Stimulated activated CD8-positive, alpha-beta memory T cell treated with anti-CD3 and anti-CD28 coated beads, Interleukin-15, amount 100 ng/mL, for 24 hours (primary cell): Measurements from ENCODE around the gene DIAPH2.
"Not testable (repeated sequence)": the region's sequence is repeated elsewhere in the genome, so short reads cannot be mapped to it uniquely, and the experiment has no call there.

ENCODE experiments used
- DNase-seq: peaks from one replicate; pipeline ENCODE4 v3.0.0-alpha.2; 2020; ENCODE audit warnings: low read depth

DIAPH2 gene

DNA sequence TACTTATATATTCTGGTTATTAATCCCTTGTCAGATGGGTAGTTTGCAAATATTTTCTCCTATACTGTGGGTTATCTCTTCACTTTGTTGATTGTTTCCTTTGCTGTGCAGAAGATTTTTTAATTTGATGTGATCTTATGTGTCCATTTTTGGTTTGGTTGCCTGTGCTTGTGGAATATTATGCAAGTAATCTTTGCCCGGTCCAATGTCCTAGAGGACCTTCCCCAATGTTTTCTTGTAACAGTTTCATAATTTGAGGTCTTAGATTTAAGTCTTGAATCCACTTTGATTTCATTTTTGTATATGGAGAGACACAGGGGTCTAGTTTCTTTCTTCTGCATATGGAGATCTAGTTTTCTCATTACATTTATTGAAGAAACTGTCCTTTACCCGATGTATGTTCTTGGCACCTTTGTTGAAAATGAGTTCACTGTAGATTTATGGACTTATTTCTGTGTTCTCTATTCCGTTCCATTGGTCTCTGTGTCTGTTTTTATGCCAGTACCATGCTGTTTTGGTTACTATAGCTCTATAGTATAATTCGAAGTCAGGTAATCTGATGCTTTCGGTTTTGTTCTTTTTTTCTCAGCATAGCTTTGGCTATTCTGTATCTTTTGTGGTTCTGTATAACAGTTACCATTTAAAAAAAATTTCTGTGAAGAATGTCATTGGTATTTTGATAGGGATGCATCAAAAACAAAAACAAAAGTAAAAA lies 34.7 kb downstream of the DIAPH2 start:
- DNase-seq = no peak

DNA sequence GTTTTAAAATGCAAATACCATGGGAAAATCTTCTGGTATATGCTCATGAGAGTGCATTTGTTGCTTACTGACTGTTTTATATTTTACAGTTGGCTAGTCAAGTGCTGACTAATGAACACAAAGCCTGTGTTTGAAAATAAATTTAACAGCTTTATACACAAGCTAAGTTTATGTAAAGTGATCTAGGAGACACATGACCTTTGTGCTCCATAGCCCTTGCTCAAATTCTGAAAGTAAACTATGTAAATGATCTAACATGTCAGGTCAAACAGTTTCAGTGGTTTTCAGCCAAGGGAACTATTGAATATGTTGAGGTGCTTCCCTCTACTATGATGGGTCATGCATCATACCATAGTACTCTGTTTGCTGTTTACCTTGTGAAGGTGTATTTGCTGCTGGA lies 36.7 kb downstream of the DIAPH2 start:
- no peak for DNase-seq

DNA sequence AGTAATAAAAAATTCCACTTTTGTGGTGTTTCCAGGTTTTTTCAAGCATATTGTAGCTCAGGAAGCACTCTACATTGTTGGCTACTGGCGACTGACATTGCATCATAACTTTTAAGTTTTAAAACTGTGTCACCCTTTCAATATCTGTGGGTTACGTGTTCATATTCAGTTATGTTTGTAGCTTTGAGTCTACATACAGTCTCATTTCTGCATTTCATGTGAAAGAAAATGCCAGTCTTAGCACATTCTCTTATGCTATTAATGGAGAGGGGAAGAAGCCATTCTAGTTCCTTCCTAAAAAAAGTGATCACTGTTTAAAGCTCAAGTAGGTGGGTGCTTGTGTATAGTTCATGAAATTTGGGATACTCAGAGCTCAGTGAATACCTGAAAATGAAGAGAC lies 38.1 kb downstream of the DIAPH2 start:
- no peak for DNase-seq

DNA sequence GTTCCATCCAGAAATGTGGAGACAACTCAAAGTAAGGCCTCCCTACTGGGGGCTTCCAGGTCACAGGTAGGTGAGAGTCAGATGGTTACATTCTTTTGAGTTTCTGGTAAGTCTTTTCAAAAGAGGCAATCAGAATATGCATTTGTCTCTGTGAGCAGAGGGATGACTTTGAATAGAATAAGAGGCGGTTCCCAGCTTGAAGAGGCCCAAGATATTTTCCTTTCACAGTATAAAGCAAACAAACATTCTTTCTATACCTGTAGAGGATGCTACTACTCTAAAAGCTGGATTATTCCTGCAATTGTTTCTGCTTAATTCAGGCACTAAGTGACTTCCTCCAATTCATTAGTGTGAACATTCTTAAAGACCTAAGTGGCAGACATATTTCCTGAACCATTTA lies 44.4 kb downstream of the DIAPH2 start:
- no peak for DNase-seq

DNA sequence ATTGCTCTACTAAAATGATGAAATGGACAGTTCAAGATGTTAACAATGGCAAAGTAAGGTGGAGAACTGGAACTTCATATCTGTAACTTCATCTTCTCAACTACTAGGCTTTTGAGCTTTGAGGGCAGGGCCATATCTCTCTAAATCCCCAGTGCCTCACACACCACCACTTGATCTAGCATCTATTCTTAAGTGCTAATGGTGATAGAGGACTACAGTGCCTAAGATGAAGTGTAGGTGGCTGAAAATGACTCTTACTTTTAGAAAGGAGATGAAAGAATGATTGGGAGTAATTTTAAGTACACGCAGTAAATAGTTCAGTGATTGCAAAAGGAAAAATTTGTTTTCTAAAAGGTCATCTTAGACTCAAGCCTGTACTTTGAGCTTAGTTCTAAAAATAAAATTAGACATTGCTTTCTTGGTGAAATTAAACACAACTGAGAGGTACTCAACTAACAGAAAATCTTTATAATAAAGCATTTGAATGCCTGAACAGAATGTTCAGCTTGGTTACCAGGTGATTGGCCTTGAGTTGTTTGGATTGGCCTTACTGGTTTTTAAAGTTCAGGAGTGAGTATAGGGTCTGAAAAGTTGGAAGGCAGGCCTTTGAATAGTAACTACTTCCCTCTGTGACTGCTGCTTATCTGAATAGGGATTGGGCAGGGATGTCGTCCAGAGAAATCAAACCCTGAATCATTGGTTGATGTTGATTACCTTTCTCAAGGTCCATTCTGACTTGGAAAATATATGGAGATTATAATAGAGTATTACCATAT lies 45.4 kb downstream of the DIAPH2 start:
- no peak for DNase-seq

DNA sequence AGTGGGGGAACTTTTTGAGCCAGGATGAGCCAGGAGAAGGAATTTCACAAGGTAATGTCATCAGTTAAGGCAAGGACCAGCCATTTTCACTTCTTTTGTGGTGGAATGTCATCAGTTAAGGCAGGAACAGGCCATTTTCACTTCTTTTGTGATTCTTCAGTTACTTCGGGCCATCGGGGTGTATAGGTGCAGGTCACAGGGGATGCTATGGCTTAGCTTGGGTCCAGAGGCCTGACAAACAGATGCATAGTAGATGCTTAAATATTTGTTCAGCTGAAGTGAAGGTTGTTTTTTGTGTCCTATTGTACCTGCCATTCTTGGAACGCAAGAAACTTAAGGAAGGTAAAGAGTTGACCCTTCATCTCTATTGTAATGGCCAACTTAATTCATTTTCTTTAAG lies 46.4 kb downstream of the DIAPH2 start:
- not testable (repeated sequence) for DNase-seq

DNA sequence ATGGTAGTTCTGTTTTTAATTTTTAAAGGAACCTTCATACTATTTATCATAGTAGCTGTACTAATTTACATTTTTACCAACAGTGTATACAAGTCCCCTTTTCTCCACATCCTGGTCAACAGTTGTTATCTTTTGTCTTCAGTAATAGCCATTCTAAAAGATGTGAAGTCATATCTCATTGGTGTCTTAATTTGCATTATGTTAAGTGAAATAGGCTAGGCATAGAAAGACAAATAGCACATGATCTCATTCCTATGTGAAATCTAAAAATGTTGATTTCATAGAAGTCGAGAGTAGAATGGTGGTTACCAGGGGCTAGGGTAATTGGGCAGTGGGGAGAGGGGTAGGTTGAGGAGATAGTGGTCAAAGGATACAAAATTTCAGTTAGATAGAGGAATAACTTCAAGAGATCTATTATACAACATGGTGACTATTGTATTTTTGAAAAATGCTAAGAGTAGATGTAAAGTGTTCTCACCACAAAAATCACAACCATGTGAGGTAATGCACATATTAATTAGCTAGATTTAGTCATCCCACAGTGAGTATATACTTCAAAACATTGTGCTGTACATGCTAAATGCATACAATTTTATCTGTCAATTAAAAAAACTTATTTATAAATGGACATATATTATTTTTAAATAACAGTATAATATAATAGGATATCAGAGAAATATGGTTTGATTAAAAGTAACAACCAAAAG lies 58.9 kb downstream of the DIAPH2 start:
- DNase-seq = no peak

DNA sequence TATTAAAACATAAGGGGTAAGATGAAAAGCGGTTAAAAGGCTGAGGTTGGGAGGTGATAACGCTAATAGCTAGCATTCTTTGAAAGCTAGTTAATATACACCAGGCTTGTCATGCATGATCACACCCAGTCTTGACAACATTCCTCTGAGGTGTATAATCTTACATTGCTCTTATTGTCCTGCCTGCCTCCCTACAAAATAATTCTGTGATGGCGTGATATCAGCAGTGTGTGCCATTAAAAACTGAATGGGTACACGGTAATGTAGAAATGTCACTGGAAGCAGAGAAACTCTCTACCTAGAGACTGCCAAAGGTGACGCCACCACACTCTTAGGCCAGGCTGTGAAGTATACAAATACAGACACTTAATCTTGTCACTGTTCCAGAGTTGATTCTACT lies 68.1 kb downstream of the DIAPH2 start:
- no peak for DNase-seq

DNA sequence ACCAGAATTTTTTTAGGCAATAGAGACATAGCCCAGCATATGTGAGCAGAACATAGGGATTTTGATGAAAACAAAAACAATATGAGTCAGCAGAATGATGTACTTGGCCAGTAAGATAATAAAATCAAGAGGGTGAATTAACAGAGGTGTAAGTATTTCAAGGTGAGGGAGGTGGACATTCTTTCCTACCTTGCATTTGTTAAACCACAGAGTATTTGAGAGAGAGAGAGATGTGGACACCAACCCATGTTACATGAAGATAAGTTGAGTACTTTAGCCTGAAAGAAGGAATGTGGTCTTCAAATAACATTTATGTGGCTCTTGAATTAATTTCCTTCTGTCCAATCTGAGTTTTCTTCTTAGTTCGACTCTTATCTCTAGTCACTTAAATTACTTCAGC lies 68.6 kb downstream of the DIAPH2 start:
- no peak for DNase-seq

DNA sequence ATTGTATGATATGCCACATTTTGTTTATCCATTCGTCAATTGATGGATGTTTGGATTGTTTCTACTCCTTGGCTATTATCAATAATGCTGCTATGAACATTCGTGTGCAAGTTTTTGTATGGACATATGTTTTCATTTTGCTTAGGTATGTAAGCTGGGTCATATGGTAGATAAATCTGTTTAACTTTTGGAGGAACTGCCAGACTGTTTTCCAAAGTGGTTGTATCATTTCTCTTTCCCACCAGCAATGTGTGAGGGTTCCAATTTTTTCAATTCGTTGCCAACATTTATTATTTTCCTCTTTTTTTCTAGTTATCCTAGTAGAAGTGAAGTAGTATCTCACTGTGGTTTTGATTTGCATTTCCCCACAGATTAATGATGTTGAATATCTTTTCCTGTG lies 71.8 kb downstream of the DIAPH2 start:
- no peak for DNase-seq

DNA sequence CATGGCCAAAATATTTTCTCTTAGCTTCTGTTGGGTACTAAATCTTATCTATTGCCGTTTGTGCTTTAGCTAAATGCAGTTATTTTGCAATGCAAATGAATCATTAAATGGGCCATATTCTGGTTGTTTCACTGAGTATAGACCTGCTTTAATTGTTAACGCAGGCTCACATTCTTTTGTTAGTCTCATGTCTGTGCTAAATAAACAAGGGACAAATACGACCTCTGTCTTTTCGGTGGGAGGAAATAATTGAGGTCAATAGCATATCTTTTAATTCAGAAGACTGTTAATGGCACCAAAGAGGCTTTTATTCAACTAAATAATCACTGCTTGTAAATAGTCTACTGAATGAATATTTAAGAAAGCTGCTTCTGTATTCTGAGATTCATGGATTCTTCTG lies 76.9 kb downstream of the DIAPH2 start:
- no peak for DNase-seq

DNA sequence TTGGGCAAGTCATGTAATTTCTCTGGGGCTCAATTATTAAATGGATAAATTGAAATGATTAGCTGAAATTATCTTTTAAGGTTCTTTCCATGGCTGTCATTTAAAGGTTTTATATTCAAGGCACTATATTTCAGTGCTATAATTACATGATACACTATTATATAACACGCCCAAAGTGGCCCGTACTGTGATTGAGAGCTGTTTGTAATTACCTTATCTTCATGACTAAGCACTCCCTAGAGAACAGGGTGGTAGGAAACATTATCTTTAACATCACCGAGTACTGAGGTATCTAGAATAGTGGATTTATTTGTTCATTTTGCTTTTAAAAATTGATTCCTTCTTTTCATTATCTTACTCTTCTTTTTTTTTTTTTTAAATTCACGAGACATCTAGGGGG lies 79.0 kb downstream of the DIAPH2 start:
- no peak for DNase-seq

DNA sequence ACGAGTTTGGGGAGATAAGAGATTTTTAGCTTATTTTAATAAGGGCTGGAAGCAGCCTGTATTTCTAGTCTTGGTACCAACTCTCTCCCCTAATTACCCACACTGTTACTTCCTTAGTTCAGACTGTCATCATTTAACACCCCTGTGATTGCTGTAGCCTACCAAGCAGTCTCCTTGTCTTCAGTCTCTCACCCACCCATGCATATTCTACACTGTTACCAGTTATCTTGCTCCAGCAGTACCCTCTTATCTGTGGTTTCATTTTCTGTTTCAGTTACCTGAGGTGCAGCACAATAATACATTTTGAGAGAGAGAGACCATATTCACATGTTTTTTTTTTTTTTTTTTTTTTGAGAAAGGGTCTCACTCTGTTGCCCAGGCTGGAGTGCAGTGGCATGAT lies 80.2 kb downstream of the DIAPH2 start:
- no peak for DNase-seq

DNA sequence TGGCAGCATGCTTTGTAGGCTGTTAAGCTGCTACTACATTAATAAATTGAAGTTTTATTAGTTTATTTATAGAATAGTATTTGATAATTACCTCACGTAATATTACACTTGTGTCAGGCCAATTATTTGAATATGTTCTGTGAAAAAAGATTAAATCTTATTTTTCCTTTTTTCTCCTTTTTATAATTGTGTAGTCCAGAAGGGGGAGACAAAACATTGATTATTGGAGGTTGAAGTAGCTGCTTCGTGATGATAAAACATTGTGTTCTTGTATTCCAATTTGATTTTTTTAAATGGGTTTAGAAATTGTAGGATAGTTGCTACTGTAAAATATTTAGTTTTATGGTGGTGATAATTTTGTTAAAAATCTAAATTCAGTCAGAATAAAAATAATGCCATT lies 85.7 kb downstream of the DIAPH2 start:
- DNase-seq = no peak

DNA sequence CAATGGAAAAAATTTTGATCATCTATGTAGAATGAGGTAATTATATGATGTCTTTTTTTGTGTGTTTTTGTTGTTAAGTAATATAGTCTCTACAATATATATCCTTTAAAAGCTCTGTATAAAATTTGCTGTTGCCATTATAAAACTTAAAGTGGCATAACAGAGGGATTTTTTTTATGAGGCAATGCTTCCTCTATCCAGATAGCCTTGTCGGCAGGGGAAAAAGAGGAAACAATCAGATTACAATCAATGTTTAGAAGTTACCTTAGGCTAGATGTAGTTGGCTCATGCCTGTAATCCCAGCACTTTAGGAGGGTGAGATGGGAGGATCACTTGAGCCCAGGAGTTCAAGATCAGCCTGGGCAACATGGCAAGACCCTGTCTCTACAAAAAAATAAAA lies 86.8 kb downstream of the DIAPH2 start:
- DNase-seq = no peak

DNA sequence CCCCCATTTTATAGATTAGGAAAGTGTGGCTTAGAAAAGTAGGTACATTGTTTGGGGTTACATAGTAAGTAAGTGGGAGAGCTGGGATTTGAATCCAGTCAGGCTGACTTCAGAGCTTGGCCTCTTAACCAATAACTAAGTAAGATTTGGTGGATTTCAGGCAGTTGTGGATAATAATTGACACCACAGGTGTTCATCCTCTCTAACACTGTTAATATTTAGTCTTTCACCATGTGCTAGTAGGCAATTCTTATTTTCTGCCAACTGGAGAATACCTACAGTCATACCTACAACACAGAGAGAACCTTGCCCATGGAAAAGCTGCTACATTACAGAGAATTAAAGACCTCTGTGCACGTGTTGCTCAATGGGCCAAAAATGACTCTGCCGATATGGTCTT lies 89.5 kb downstream of the DIAPH2 start:
- DNase-seq = no peak

DNA sequence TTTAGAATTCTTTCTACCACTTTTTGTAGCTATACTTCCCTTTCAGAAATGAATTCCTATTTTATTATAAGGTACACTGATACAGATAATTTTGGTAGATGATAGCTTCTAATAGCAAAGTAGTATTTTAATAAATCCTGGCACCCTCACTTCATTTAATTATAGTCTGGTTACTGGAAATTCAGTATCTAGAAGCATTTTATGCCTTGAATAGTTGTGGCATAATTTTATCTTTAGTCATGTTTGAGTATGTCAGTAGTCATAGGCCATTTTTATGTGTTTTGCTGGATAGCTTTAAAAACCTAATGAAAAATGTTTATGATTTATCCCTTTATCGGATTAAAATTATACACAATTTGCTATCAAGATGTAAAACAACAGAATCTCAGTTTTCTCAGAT lies 92.3 kb downstream of the DIAPH2 start:
- DNase-seq = no peak

DNA sequence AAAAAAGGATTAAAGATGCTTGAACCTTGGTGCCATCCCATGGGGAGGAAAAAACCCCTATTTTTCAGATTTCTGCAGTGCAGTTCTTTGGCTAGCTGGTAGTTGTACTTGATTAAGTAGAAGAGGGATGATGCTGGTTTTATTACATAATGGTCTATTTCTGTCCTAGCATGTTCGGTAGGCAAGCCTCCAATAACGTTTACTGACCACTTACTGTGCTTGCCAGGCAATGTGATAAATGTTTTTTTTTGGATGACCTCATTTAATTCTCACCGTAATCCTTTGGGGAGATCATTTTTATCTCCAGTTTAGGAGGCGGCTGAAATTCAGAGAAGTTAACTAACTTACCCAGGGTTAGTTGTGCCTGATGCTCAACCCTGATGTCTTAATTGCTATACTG lies 106.9 kb downstream of the DIAPH2 start:
- no peak for DNase-seq

DNA sequence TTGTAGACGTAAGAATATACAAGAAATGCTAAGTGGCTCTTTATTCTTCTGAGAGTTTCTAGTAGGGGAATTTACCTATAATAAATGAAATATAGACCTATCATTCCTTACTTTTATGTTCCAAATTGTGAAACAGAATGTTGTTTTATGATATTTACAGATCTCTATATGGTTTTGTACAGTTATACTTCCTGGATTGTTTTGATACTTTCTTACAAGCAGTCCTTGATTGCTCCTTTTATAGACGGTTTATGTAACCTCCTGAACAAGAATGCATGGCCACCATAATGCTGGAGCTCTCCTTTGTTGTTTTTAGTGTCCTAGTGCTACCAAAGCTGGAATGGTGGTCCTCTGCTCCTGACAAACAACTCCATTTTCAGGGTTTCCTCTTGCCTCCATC lies 107.4 kb downstream of the DIAPH2 start:
- no peak for DNase-seq

DNA sequence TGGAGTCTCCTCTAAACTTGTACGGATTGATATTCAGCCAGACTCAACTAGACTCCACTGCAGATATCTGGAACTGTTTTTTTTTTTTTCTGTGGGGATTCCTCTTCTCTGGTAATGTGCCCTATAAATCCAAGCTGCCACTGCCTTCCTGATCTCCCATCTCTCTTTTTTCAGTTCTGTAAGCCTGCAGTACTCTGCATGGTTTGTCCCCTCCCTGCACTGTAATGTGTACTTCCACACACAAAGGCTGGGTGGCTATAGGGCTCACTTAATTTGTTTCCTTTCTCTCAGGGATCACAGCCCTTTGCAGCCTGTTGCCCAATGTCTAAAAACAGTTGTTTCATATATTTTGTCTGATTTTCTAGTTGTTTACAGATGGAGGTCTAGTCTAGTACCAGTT lies 114.3 kb downstream of the DIAPH2 start:
- no peak for DNase-seq

DNA sequence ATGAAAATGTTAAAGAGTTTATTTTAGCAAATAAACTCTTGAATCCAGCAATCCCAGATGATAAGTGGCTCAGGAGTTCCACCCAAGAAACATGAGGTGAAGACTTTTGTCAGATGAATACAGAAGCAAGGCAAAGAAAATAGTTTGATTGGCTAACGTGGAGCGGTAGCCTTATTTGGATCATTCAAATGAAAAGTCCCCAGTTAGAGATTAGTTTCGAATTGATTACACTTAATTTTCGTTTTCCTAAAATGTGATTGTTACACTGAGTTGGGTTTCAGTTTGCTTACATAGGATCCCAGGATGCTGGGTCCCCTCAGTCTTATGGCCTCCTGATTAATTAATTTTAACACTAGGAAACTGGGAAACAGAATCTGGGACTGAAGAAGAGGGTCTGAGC lies 122.7 kb downstream of the DIAPH2 start:
- no peak for DNase-seq

DNA sequence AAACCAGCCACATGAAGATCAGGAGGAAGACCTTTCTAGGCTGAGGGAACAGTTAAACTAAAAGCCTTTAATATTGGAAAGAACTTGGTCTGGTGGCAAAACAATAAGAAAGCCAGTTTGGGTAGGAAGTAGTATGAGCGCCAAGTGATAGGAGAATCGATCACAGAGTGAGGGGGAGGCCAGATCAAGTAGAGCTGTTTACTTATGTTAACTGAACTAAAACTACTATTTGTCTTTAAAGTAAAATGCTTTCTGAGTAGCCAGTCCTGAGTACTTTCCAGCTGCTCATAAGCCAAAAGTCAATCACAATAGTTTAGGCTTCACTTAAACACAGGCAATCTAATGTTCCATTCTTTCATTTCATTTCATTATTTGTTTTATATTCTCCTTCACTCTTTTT lies 136.3 kb downstream of the DIAPH2 start:
- no peak for DNase-seq

DNA sequence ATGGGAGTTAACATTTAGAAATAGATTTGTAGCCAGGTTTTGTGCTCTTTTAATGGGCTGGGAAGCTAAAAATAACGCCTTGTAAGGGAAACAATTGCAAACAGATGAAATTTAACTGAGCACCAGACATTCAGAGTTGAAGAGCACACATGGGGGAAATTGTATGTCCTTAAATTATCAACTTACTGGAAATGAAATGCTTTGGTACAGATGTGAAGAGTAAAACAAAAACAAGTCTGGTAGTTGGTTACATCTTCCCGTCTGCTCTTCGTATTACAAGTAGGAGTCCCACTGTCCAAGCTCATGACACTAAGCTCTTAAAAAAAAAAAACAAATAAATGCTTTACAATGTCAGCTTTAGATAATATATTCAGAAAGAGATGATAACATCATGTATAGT lies 139.5 kb downstream of the DIAPH2 start:
- DNase-seq = no peak
